LHCN-M2 (cell line): ENCODE results near the gene ZEB1. TPM values are rescaled to one million over a fixed set of nuclear protein-coding genes. Genes with fewer than 3 reads are reported as not detected.
"Not testable (repeated sequence)": the region's sequence is repeated elsewhere in the genome, so short reads cannot be mapped to it uniquely, and the experiment has no call there.

Source experiments
- DNase-seq: peaks from one replicate; pipeline ENCODE4 v3.0.0-alpha.2; 2012; ENCODE audit warnings: low read depth
- total RNA-seq: library from RNA; depleted of rRNA; stranded (reverse); fragments of >200 nt; gene quantifications from 2 replicates; pipeline ENCODE4 v1.2.3, GENCODE V29; 2014

ZEB1 gene
- total RNA-seq, 1 experiment from 2014 or later = 83.5 TPM

DNA sequence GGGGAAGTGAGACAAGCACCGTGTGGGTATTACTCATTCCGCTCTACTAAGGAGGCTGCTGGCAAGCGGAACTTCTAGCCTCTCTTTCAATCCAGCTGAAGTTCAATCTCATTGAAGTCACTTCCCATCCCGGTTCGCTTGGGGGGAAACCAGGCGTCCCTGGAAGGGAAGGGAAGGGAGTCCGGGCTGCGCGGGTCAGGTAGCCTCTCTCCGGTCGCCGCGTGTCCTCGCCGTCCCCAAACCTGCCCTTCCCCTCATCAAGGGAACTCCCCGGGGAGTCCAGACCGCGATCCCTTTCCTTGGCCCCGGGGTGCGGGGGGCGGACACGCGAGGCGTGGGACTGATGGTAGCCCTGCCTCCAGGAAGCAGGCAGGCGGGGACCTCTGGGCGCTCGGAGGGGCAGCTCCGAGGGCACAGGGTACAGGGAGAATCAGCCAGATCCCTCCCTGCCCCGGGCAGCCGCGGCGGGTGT lies 598 bp upstream of the ZEB1 start:
- DNase-seq = peak; percentile 77

DNA sequence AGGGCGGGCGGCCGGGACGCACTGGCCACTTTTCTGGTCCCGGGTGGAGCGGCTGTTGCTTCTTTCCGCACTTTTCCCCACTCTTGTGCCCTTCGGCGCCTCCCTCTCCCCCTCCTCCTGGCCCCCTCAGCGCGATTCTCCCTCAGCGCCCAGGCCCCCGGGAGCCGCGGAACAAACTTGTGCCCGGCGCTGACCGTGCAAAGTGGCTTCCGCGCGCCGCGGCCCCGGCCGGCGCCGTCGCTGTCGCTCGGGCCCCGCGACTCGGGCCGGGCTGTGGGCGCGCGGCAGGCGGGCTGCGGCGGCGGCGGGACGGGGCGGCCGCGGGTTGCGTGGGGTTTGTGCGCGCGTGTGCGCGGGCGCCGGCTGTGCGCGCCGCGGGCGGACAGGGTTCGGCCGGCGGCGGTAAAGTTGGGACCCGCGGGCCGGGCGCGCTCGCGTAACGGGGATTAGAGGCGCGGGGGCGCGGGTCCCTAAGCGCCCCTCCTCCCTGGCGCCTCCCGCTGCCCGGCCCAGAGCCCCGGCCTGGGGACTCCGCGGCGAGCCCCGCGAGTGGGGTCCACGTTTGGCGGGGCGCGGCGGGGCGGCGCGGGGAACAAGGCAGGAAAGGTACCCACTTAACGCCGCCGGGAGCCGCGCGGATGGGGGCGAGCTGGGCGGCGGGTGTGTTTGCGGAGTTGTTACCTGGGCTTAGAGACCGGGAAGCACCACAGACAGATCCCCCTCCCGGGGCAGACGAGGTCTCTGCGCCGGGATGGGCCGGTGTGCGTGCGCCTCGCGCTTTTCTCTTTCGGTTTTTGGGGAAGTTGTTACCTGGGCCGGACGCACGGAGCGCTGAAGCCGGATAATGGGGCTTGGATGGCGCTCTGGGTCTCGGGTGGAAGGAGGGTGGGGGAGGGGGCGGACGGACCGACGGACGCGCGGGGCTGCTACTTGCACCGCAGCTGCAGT lies 860 bp downstream of the ZEB1 start:
- no peak for DNase-seq

GRCh38 chr10:31320550-31321211 lies 1.7 kb downstream of the ZEB1 start:
- DNase-seq = peak; percentile 54

DNA sequence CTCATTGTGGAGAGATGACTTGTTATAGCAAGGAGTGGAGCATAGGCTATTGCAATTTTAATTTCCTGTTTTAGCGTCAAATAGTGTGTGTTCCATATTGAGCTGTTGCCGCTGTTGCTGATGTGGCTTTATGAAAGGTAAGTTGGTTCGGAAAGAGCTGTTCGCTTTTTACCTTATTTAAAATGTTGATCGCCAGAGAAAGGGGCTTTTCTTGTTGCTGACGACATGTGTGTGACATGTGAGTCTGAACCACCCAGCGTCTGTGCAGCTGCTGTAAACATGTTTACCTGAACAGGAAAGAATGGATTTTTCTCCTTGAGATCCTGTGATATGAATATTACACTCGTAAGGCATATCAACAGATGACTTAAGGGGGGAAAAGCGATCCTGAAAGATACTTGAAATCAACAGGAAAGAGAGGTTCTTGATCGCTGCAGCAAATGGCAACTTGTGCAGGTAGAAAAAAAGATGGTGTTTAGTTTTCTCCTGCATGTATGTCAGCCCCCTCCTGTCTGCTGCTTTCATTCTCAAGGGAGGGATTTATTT lies 2.5 kb downstream of the ZEB1 start:
- DNase-seq = no peak

DNA sequence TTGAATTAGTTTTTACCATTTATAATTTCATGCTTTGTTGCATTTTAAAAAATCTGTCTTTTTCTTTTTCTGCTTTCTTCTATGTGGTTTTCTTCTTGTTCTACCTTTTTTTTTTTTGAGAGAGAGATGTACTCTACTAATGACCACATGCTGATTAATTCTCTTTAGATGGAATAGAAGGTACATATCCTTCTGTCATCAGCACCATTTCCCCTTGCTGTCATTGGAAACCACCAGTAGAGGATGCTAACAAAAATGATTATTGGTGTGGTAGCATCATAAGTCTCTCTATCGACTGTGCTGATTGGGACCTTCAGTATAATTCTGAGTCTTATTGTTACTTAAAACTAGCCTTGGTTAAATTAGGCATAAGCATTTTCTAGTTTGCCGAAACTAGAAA lies 3.6 kb downstream of the ZEB1 start:
- DNase-seq = peak; percentile 53

GRCh38 chr10:31340343-31340742 lies 21.3 kb downstream of the ZEB1 start:
- DNase-seq = peak; percentile 41

DNA sequence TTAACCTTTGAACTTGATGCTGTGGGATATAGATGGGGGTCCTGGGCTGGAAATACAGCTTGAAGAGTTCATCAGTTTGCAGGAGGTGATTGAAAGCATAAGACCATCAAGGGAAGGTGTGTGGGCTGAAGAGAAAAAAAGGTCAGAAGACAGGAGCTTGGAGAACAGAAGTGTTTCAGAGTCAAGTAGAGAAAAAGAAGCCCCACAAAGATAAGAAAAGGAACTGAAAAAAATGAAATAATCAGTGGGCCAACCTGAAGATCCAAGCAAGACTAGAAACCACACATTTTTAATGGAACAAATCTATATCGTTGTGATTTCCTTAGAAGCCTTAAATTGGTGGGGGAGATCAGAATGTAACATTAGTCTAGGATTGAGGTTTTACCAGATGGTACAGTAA lies 22.5 kb downstream of the ZEB1 start:
- no peak for DNase-seq

GRCh38 chr10:31343009-31343408 lies 24.0 kb downstream of the ZEB1 start:
- DNase-seq = no peak

DNA sequence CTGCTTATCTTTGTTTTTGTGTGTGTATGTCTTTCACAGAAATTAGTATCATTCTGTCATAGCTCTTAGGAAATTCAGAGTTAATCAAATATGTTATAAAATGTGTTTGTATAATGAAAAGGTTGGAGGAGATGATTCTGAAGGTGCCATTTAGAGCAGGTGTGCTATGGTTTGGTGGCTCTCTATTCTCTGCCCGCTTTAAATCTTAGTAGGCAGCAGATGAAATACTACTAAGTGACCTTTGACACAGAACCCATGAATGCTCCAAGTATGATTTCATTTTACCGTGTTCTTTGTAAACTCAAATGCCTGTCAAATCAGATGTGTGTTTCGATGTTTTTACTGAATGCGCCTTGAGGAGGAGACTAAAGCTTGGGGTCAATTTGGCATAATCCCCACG lies 24.5 kb downstream of the ZEB1 start:
- no peak for DNase-seq

DNA sequence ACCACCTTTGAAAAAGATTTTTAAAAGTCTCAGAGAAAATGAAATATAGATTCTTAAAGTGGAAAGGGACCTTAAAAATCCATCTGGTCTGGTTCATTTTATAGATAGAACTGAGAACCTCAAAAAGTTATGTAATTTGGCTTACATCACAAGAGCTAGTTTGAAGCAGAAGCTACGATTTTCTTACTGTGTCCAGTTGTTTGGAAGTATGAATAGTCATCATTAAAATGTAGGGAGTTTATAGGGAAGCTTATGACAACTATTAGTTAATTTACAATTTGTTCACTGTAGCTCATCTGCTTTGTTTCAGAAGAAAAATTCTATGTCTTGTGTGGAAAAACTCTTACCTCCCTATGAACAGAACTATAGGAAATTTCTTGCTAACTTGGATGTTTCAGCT lies 26.9 kb downstream of the ZEB1 start:
- DNase-seq = peak; percentile 12

DNA sequence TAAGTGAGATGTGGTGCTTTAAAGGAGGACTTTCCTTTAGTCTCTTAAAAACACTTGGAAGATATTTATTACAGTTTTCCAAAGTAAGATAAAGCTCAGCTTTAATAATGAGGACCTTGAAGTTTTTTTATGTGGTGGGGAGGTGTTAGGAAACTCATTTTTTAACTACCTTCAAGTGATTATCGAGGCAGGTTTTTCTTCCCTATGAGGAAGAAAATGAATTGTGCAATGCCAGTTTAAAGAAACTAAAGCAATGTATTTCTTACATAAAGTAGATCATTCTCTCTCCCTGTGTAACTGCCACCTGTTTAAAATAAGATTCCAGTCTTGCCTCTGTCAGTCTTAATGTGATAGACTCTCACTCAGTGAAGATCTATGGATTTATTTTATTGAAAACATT lies 27.9 kb downstream of the ZEB1 start:
- no peak for DNase-seq

DNA sequence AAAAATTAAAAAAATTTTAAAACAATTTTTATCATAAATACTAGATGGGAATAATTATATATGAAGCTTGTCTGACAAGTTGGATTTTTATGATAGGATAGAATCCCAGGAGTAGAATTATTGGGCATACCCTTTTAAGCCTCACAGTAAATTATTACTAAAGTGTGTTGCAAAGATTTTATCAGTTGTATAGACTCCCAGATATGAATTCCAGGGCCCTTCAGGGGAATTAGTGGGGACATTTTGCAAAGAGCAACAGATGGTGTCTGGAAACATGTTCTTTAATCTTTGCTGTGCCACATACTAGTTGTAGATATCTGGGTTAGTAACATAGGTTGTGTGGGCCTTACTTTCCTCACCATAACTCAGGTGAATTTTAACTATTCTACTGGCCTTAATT lies 28.7 kb downstream of the ZEB1 start:
- no peak for DNase-seq

DNA sequence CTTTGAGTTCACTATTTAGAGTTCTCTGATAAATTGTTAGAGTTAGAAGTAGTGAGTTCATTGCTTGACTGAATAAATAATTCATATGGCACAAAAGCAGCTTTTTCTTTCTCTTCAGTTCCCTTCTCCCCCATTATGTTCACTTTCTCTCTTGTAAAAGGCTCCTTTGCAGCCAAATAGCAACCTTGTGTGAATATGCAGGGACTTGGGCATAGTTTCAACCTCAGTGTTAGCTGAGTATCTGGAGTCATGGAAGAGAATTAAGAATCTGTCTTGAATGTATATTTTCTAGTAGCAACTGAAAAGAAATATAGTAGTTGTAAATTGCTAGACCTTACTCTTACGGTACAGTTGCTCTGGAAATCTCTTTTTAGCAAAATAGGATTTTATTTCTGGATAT lies 31.9 kb downstream of the ZEB1 start:
- no peak for DNase-seq

GRCh38 chr10:31352436-31353226 lies 33.6 kb downstream of the ZEB1 start:
- no peak for DNase-seq

GRCh38 chr10:31353574-31353973 lies 34.6 kb downstream of the ZEB1 start:
- peak; percentile 72 for DNase-seq

- DNase-seq = peak; percentile 29
Observed at GRCh38 chr10:31358688-31359330, 39.8 kb downstream of the ZEB1 start.

- peak; percentile 46 for DNase-seq
Observed at GRCh38 chr10:31359979-31360378, 41.0 kb downstream of the ZEB1 start.

- DNase-seq = not testable (repeated sequence)
Observed at GRCh38 chr10:31361475-31361874, 42.5 kb downstream of the ZEB1 start.

- DNase-seq = no peak
Observed at GRCh38 chr10:31362023-31362641, 43.1 kb downstream of the ZEB1 start.

DNA sequence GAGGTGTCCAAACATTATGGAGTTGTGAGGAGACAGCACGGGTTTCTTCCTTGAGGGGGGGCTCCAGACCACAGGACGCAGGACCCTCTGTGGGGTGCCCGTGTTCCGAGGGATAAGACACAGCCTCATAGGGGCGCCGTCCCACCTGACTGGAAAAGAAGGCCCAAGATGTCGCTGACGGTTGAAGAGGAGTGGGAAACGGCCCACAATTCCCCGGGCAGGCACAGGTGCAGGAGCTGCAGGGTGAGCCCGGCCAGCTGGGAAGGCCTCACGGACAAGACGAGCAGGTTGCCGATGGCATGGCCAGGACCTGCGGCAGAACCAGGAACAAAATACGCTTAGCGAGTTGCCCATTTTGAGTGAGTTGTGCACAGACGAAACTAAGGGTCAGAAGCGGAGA lies 44.7 kb downstream of the ZEB1 start:
- DNase-seq = not testable (repeated sequence)

- not testable (repeated sequence) for DNase-seq
Observed at GRCh38 chr10:31364238-31364637, 45.2 kb downstream of the ZEB1 start.
